ENCODE results near the gene SIDT2.

DNA sequence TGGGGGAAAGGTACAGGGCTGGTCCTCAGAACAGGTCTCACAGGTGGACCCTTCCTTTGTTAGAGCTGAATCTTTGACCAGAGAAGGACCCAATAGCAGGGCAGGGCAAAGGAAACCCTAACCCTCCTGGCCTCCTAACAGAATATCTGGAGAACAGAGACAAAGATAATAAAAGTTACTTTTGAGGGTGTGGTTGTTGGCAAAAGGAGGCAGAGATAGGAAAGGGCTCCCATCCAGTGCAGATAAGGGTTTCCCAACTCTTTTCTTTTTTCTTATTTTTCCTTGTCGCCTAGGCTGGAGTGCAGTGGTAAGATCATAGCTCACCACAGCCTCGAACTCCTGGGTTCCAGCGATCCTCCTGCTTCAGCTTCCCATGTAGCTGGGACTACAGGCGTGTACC lies 41.5 kb downstream of the SIDT2 start:
- TF ChIP-seq CSDC2 (CRISPR knock-in tag; IDR thresholded peaks at IDR 0.05) (no peak), RARB (CRISPR knock-in tag; IDR thresholded peaks at IDR 0.05) (no peak), TCF4 (CRISPR knock-in tag; IDR thresholded peaks at IDR 0.05; ENCODE audit: borderline replicate concordance) (no peak)
- TF ChIP-seq, protein P1, sequence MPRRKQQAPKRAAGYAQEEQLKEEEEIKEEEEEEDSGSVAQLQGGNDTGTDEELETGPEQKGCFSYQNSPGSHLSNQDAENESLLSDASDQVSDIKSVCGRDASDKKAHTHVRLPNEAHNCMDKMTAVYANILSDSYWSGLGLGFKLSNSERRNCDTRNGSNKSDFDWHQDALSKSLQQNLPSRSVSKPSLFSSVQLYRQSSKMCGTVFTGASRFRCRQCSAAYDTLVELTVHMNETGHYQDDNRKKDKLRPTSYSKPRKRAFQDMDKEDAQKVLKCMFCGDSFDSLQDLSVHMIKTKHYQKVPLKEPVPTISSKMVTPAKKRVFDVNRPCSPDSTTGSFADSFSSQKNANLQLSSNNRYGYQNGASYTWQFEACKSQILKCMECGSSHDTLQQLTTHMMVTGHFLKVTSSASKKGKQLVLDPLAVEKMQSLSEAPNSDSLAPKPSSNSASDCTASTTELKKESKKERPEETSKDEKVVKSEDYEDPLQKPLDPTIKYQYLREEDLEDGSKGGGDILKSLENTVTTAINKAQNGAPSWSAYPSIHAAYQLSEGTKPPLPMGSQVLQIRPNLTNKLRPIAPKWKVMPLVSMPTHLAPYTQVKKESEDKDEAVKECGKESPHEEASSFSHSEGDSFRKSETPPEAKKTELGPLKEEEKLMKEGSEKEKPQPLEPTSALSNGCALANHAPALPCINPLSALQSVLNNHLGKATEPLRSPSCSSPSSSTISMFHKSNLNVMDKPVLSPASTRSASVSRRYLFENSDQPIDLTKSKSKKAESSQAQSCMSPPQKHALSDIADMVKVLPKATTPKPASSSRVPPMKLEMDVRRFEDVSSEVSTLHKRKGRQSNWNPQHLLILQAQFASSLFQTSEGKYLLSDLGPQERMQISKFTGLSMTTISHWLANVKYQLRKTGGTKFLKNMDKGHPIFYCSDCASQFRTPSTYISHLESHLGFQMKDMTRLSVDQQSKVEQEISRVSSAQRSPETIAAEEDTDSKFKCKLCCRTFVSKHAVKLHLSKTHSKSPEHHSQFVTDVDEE (CRISPR knock-in tag; IDR thresholded peaks at IDR 0.05): no peak

Data from SK-N-SH treated with all-trans-retinoic acid at 6 μM for 48 hours (cell line).